CD4-positive, alpha-beta T cell treated with Interleukin-6 for 4 hours (primary cell): ENCODE data around the gene VWA5B1.
"Not testable (repeated sequence)": the region's sequence is repeated elsewhere in the genome, so short reads cannot be mapped to it uniquely, and the experiment has no call there.

Experiments
- DNase-seq: peaks from one replicate; pipeline ENCODE4 v3.0.0-alpha.2; 2020; ENCODE audit warnings: mixed read lengths

The VWA5B1 gene

GRCh38 chr1:20290624-20291597, at the start of gene VWA5B1:
TSS of gene VWA5B1 (plus strand) at chr1:20290875. CDS start at chr1:20310602, 19,727 bp downstream.
- DNase-seq: no peak

GRCh38 chr1:20242890-20243479, 47.7 kb upstream of the VWA5B1 start:
- DNase-seq: no peak

GRCh38 chr1:20248971-20249612, 41.6 kb upstream of the VWA5B1 start:
- DNase-seq: peak; percentile 50

GRCh38 chr1:20250340-20250989, 40.2 kb upstream of the VWA5B1 start:
- peak; percentile 5 for DNase-seq

- no peak for DNase-seq
Observed at GRCh38 chr1:20252587-20252986, 38.1 kb upstream of the VWA5B1 start.

- DNase-seq: no peak
Observed at GRCh38 chr1:20255666-20256065, 35.0 kb upstream of the VWA5B1 start.

GRCh38 chr1:20259646-20260045, 31.0 kb upstream of the VWA5B1 start:
- no peak for DNase-seq

GRCh38 chr1:20261095-20261494, 29.6 kb upstream of the VWA5B1 start:
- DNase-seq: no peak

GRCh38 chr1:20262810-20263534, 27.7 kb upstream of the VWA5B1 start:
- no peak for DNase-seq

GRCh38 chr1:20265250-20265649, 25.4 kb upstream of the VWA5B1 start:
- DNase-seq: no peak

- no peak for DNase-seq
Observed at GRCh38 chr1:20266141-20266540, 24.5 kb upstream of the VWA5B1 start.

- DNase-seq: no peak
Observed at GRCh38 chr1:20266642-20267041, 24.0 kb upstream of the VWA5B1 start.

GRCh38 chr1:20271498-20272400, 18.9 kb upstream of the VWA5B1 start:
- no peak for DNase-seq

GRCh38 chr1:20273716-20274115, 17.0 kb upstream of the VWA5B1 start:
- not testable (repeated sequence) for DNase-seq

GRCh38 chr1:20275319-20275925, 15.3 kb upstream of the VWA5B1 start:
- DNase-seq: no peak

GRCh38 chr1:20276485-20277159, 14.1 kb upstream of the VWA5B1 start:
- DNase-seq: no peak

GRCh38 chr1:20278692-20279130, 12.0 kb upstream of the VWA5B1 start:
- no peak for DNase-seq

- no peak for DNase-seq
Observed at GRCh38 chr1:20279509-20279908, 11.2 kb upstream of the VWA5B1 start.

- DNase-seq: no peak
Observed at GRCh38 chr1:20280341-20280740, 10.3 kb upstream of the VWA5B1 start.

- DNase-seq: no peak
Observed at GRCh38 chr1:20280906-20281305, 9.8 kb upstream of the VWA5B1 start.
